NCI-H446 treated with DMSO at 0.1 percent for 48 hours (cell line): ENCODE measurements around the gene PLA2G1B.
"Not testable (repeated sequence)": the region's sequence is repeated elsewhere in the genome, so short reads cannot be mapped to it uniquely, and the experiment has no call there.

Source experiments
- DNase-seq: peaks from one replicate; lab custom pipeline; 2025; lab: John Stamatoyannopoulos, UW

The PLA2G1B gene

GRCh38 chr12:120358412-120359100, 31.0 kb upstream of the PLA2G1B start:
- no peak for DNase-seq

GRCh38 chr12:120357104-120357503, 29.5 kb upstream of the PLA2G1B start:
- no peak for DNase-seq

GRCh38 chr12:120356567-120357030, 29.0 kb upstream of the PLA2G1B start:
- DNase-seq = peak; percentile 26

GRCh38 chr12:120353556-120354317, 26.2 kb upstream of the PLA2G1B start:
- no peak for DNase-seq

- DNase-seq = no peak
Observed at GRCh38 chr12:120353136-120353535, 25.6 kb upstream of the PLA2G1B start.

- DNase-seq = no peak
Observed at GRCh38 chr12:120352117-120352516, 24.5 kb upstream of the PLA2G1B start.

GRCh38 chr12:120350576-120351350, 23.2 kb upstream of the PLA2G1B start:
- DNase-seq = peak; percentile 60

GRCh38 chr12:120347766-120348165, 20.2 kb upstream of the PLA2G1B start:
- no peak for DNase-seq

GRCh38 chr12:120346681-120347080, 19.1 kb upstream of the PLA2G1B start:
- DNase-seq = no peak

- no peak for DNase-seq
Observed at GRCh38 chr12:120346031-120346430, 18.5 kb upstream of the PLA2G1B start.

GRCh38 chr12:120343692-120344091, 16.1 kb upstream of the PLA2G1B start:
- DNase-seq = no peak

- no peak for DNase-seq
Observed at GRCh38 chr12:120343039-120343537, 15.5 kb upstream of the PLA2G1B start.

GRCh38 chr12:120342175-120343038, 14.8 kb upstream of the PLA2G1B start:
- DNase-seq = no peak

GRCh38 chr12:120339256-120339655, 11.7 kb upstream of the PLA2G1B start:
- no peak for DNase-seq

- DNase-seq = no peak
Observed at GRCh38 chr12:120337730-120338129, 10.2 kb upstream of the PLA2G1B start.

- DNase-seq = not testable (repeated sequence)
Observed at GRCh38 chr12:120336392-120336791, 8.8 kb upstream of the PLA2G1B start.

- DNase-seq = not testable (repeated sequence)
Observed at GRCh38 chr12:120335447-120335846, 7.9 kb upstream of the PLA2G1B start.

GRCh38 chr12:120332523-120332922, 4.9 kb upstream of the PLA2G1B start:
- DNase-seq = no peak

GRCh38 chr12:120332041-120332440, 4.5 kb upstream of the PLA2G1B start:
- DNase-seq = no peak

GRCh38 chr12:120331390-120331789, 3.8 kb upstream of the PLA2G1B start:
- DNase-seq = no peak

GRCh38 chr12:120328228-120328627, 649 bp upstream of the PLA2G1B start:
- DNase-seq = no peak
